WTC11 (cell line): ENCODE results near the gene GDF11.

Experiments
- ETV6 ChIP-seq: sonication (generic); formaldehyde crosslinking; IDR thresholded peaks from 2 replicates; pipeline ENCODE4 v1.8.1; 2022; ENCODE audit warnings: mild to moderate bottlenecking, missing genetic modification reagents
- FOXJ3 ChIP-seq: sonication (generic); formaldehyde crosslinking; IDR thresholded peaks from 2 replicates; pipeline ENCODE4 v1.9.0; 2021; ENCODE audit warnings: missing genetic modification reagents, mild to moderate bottlenecking, borderline replicate concordance
- USF1 ChIP-seq: sonication (generic); formaldehyde crosslinking; IDR thresholded peaks from 2 replicates; pipeline ENCODE4 v1.8.0; 2022; ENCODE audit warnings: mild to moderate bottlenecking, missing genetic modification reagents
- TF ChIP-seq, protein P1 (sequence below): sonication (generic); formaldehyde crosslinking; IDR thresholded peaks from 2 replicates; pipeline ENCODE4 v1.8.0; 2022; ENCODE audit warnings: missing genetic modification reagents
- TF ChIP-seq, protein P2 (sequence below): fragments of 200-600 bp; IDR thresholded peaks from 2 replicates; pipeline ENCODE4 v1.8.0; 2022; ENCODE audit warnings: antibody characterized with exemption
- TF ChIP-seq, protein P3 (sequence below): sonication (generic); formaldehyde crosslinking; IDR thresholded peaks from 2 replicates; pipeline ENCODE4 v1.8.1; 2022; ENCODE audit warnings: mild to moderate bottlenecking, missing genetic modification reagents, moderate library complexity, borderline replicate concordance

GRCh38 chr12:55719371-55719770, 23.6 kb upstream of the GDF11 start:
- TF ChIP-seq, protein P1, sequence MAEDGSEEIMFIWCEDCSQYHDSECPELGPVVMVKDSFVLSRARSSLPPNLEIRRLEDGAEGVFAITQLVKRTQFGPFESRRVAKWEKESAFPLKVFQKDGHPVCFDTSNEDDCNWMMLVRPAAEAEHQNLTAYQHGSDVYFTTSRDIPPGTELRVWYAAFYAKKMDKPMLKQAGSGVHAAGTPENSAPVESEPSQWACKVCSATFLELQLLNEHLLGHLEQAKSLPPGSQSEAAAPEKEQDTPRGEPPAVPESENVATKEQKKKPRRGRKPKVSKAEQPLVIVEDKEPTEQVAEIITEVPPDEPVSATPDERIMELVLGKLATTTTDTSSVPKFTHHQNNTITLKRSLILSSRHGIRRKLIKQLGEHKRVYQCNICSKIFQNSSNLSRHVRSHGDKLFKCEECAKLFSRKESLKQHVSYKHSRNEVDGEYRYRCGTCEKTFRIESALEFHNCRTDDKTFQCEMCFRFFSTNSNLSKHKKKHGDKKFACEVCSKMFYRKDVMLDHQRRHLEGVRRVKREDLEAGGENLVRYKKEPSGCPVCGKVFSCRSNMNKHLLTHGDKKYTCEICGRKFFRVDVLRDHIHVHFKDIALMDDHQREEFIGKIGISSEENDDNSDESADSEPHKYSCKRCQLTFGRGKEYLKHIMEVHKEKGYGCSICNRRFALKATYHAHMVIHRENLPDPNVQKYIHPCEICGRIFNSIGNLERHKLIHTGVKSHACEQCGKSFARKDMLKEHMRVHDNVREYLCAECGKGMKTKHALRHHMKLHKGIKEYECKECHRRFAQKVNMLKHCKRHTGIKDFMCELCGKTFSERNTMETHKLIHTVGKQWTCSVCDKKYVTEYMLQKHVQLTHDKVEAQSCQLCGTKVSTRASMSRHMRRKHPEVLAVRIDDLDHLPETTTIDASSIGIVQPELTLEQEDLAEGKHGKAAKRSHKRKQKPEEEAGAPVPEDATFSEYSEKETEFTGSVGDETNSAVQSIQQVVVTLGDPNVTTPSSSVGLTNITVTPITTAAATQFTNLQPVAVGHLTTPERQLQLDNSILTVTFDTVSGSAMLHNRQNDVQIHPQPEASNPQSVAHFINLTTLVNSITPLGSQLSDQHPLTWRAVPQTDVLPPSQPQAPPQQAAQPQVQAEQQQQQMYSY (CRISPR knock-in tag) = no peak
- no peak for TF ChIP-seq FOXJ3 (CRISPR knock-in tag)
- no peak for TF ChIP-seq USF1 (CRISPR knock-in tag)
- TF ChIP-seq, protein P2, sequence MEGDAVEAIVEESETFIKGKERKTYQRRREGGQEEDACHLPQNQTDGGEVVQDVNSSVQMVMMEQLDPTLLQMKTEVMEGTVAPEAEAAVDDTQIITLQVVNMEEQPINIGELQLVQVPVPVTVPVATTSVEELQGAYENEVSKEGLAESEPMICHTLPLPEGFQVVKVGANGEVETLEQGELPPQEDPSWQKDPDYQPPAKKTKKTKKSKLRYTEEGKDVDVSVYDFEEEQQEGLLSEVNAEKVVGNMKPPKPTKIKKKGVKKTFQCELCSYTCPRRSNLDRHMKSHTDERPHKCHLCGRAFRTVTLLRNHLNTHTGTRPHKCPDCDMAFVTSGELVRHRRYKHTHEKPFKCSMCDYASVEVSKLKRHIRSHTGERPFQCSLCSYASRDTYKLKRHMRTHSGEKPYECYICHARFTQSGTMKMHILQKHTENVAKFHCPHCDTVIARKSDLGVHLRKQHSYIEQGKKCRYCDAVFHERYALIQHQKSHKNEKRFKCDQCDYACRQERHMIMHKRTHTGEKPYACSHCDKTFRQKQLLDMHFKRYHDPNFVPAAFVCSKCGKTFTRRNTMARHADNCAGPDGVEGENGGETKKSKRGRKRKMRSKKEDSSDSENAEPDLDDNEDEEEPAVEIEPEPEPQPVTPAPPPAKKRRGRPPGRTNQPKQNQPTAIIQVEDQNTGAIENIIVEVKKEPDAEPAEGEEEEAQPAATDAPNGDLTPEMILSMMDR = no peak
- TF ChIP-seq, protein P3, sequence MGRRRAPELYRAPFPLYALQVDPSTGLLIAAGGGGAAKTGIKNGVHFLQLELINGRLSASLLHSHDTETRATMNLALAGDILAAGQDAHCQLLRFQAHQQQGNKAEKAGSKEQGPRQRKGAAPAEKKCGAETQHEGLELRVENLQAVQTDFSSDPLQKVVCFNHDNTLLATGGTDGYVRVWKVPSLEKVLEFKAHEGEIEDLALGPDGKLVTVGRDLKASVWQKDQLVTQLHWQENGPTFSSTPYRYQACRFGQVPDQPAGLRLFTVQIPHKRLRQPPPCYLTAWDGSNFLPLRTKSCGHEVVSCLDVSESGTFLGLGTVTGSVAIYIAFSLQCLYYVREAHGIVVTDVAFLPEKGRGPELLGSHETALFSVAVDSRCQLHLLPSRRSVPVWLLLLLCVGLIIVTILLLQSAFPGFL (CRISPR knock-in tag) = no peak
- TF ChIP-seq ETV6 (CRISPR knock-in tag) = no peak
